CD4-positive, alpha-beta memory T cell (primary cell): ENCODE results near the gene PLK5. TPM values are rescaled to one million over a fixed set of nuclear protein-coding genes. Genes with fewer than 3 reads are reported as not detected.
A peak's percentile ranks its signal among the peaks of the same experiment; 100 is the strongest.
"Not testable (repeated sequence)": the region's sequence is repeated elsewhere in the genome, so short reads cannot be mapped to it uniquely, and the experiment has no call there.

Experiments
- CTCF ChIA-PET: fragments of 350-600 bp; sonication (Branson Sonifier 250); formaldehyde crosslinking; loops from one replicate; lab custom pipeline; 2021; ENCODE audit warnings: inconsistent platforms; ENCODE audit not compliant: partially characterized antibody; lab: Charles Lee
- POLR2A ChIA-PET: fragments of 350-600 bp; sonication (Branson Sonifier 250); formaldehyde crosslinking; loops from one replicate; lab custom pipeline; 2021; ENCODE audit not compliant: partially characterized antibody; lab: Charles Lee
- DNase-seq, 5 donors: peaks; one replicate each; pipeline versions ENCODE4 v3.0.0 to v3.0.0-alpha.2; 2020 to 2022; ENCODE audit warnings: mixed read lengths in 1 of 5
- H3K27ac ChIP-seq: one replicate; pipeline ENCODE4 v1.7.0; 2013; ENCODE audit warnings: low read depth, low read length
- H3K27me3 ChIP-seq: 2 replicates; pipeline ENCODE4 v1.7.0; 2013; ENCODE audit warnings: mild to moderate bottlenecking, low read length, moderate library complexity; ENCODE audit not compliant: insufficient read depth
- H3K36me3 ChIP-seq: 2 replicates; pipeline ENCODE4 v1.7.0; 2013; ENCODE audit warnings: mild to moderate bottlenecking, low read length, moderate library complexity; ENCODE audit not compliant: insufficient read depth
- H3K4me1 ChIP-seq: 2 replicates; pipeline ENCODE4 v1.7.0; 2013; ENCODE audit warnings: mild to moderate bottlenecking, low read length, moderate library complexity; ENCODE audit not compliant: insufficient read depth
- H3K4me3 ChIP-seq, 2 donors: one replicate each; pipeline ENCODE4 v1.7.0; 2013; ENCODE audit warnings: low read length in 2 of 2, mild to moderate bottlenecking in 1 of 2
- H3K9me3 ChIP-seq, 2 donors: one replicate each; pipeline ENCODE4 v1.7.0; 2013; ENCODE audit warnings: low read length in 2 of 2, control low read depth in 1 of 2; ENCODE audit not compliant: control insufficient read depth in 1 of 2
- H3K27ac Mint-ChIP-seq, 7 donors: one replicate each; pipeline ENCODE4 v1.8.0; 2020 to 2021; ENCODE audit warnings: mixed read lengths in 7 of 7, mild to moderate bottlenecking in 6 of 7, inconsistent platforms in 3 of 7, moderate library complexity in 3 of 7
- H3K27me3 Mint-ChIP-seq, 2 donors: one replicate each; pipeline ENCODE4 v1.8.0; 2020 to 2021; ENCODE audit warnings: mixed read lengths in 2 of 2
- H3K36me3 Mint-ChIP-seq, 2 donors: one replicate each; pipeline ENCODE4 v1.8.0; 2020 to 2021; ENCODE audit warnings: mixed read lengths in 2 of 2, inconsistent platforms in 1 of 2, mild to moderate bottlenecking in 1 of 2
- H3K4me1 Mint-ChIP-seq, 4 donors: one replicate each; pipeline ENCODE4 v1.8.0; 2020 to 2021; ENCODE audit warnings: mixed read lengths in 4 of 4, mild to moderate bottlenecking in 1 of 4
- H3K4me3 Mint-ChIP-seq, 8 donors: one replicate each; pipeline ENCODE4 v1.8.0; 2020 to 2021; ENCODE audit warnings: mixed read lengths in 8 of 8, mild to moderate bottlenecking in 7 of 8, moderate library complexity in 6 of 8, inconsistent platforms in 3 of 8
- H3K9me3 Mint-ChIP-seq, 8 donors: one replicate each; pipeline ENCODE4 v1.8.0; 2020 to 2021; ENCODE audit warnings: mixed read lengths in 8 of 8, mild to moderate bottlenecking in 5 of 8, inconsistent platforms in 3 of 8, moderate library complexity in 1 of 8
- intact Hi-C: fragments of 100-400 bp; cut with micrococcal nuclease; formaldehyde crosslinking; loops from one replicate; pipeline ENCODE4 v1.15.1; 2023
- polyA plus RNA-seq, 2 donors: library from polyadenylated mRNA; unstranded; fragments of 300-500 nt; fragmentation: Illumina TruSeq; gene quantifications; one replicate each; pipeline ENCODE4 v1.2.3, GENCODE V29; 2021
- total RNA-seq, 2 experiments: library from RNA; stranded (reverse); gene quantifications; one replicate each; pipeline ENCODE4 v1.2.3, GENCODE V29; 2021

Gene PLK5
- total and polyA plus RNA-seq, 4 experiments from 2014 or later, result not detected

GRCh38 chr19:1514986-1515721 is 8.7 kb upstream of the PLK5 start:
- ChIA-PET POLR2A (interaction anchor here (1.4 kb wide), 1 partner anchor 239 kb away, joined by 4 read pairs; the partner anchor contains the start of gene FAM174C), CTCF (interaction anchor here (1.1 to 1.2 kb wide), 2 partner anchors 72 to 236 kb away, joined by 3 read pairs; no protein-coding TSS in a partner anchor)
- Histone ChIP-seq H3K27me3 (no peaks in the 10 kb centered on the region), H3K4me1 (peaks cover 13% of the 10 kb centered on the region), H3K36me3 (no peaks in the 10 kb centered on the region), H3K9me3 (no peaks in the 10 kb centered on the region), H3K4me3 (no peak overlapping the region), H3K27ac (no peak overlapping the region)
- intact Hi-C loops, result loop anchor here (1.0 to 2.0 kb wide), 2 partner anchors 44 to 236 kb away; no protein-coding TSS in a partner anchor
- H3K4me3 Mint-ChIP-seq, result no peak overlapping the region
- peaks cover 0 to 12% (median 5%) of the 10 kb centered on the region in 4 donors for H3K4me1 Mint-ChIP-seq
- no peaks in the 10 kb centered on the region for H3K36me3 Mint-ChIP-seq
- DNase-seq, result no peak
- H3K27ac Mint-ChIP-seq, result no peak overlapping the region
- peaks cover 0 to 8% of the 10 kb centered on the region in 2 donors for H3K27me3 Mint-ChIP-seq
- H3K9me3 Mint-ChIP-seq, result no peaks in the 10 kb centered on the region

GRCh38 chr19:1516395-1516753 is 7.5 kb upstream of the PLK5 start:
- POLR2A ChIA-PET, result no interaction called here

GRCh38 chr19:1518471-1518870 is 5.4 kb upstream of the PLK5 start:
- Histone ChIP-seq H3K4me1 (no peaks in the 10 kb centered on the region), H3K36me3 (no peaks in the 10 kb centered on the region), H3K27ac (no peak overlapping the region), H3K9me3 (no peaks in the 10 kb centered on the region), H3K27me3 (no peaks in the 10 kb centered on the region), H3K4me3 (no peak overlapping the region)
- Mint-ChIP-seq H3K4me1 (no peaks in the 10 kb centered on the region), H3K27me3 (peaks cover 4 to 8% of the 10 kb centered on the region in 2 donors), H3K27ac (no peak overlapping the region), H3K36me3 (no peaks in the 10 kb centered on the region), H3K9me3 (no peaks in the 10 kb centered on the region), H3K4me3 (no peak overlapping the region)
- DNase-seq, result no peak
- ChIA-PET CTCF (no interaction called here), POLR2A (no interaction called here)
- intact Hi-C loops, result no loop called here

More at GRCh38 chr19:1516395-1516753, 7.5 kb upstream of the PLK5 start:
- H3K27ac ChIP-seq, result no peak overlapping the region
- intact Hi-C loops, result no loop called here
- H3K27me3 Mint-ChIP-seq, result peaks cover 0 to 6% of the 10 kb centered on the region in 2 donors
- no peak for DNase-seq
- H3K36me3 Mint-ChIP-seq, result no peaks in the 10 kb centered on the region
- H3K27ac Mint-ChIP-seq, result no peak overlapping the region
- H3K4me3 Mint-ChIP-seq, result no peak overlapping the region
- no peaks in the 10 kb centered on the region for H3K27me3 ChIP-seq
- H3K4me3 ChIP-seq, result no peak overlapping the region
- no peaks in the 10 kb centered on the region for H3K36me3 ChIP-seq
- peaks cover 13% of the 10 kb centered on the region for H3K4me1 ChIP-seq
- H3K9me3 Mint-ChIP-seq, result no peaks in the 10 kb centered on the region
- no peaks in the 10 kb centered on the region for H3K9me3 ChIP-seq
- CTCF ChIA-PET, result no interaction called here
- peaks cover 0 to 7% (median 1%) of the 10 kb centered on the region in 4 donors for H3K4me1 Mint-ChIP-seq

DNA sequence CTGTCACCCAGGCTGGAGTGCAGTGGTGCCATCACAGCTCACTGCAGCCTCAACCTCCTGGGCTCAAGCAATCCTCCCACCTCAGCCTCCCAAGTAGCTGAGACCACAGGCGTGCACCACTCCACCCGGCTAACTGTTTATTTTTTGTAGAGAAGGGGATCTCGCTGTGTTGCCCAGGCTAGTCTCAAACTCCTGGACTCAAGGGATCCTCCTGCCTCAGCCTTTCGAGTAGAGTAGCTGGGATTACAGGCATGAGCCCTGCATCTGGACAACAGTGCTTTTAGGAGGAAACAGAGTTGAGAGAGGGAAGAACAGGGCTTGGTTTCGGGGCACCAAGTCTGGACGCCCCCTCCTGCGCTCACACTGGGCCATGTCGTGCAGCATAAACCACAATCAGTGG is 4.1 kb upstream of the PLK5 start:
- POLR2A ChIA-PET, H3K36me3 Mint-ChIP-seq, H3K4me1 ChIP-seq, H3K27ac Mint-ChIP-seq, H3K4me3 Mint-ChIP-seq, H3K9me3 ChIP-seq, H3K27me3 ChIP-seq, intact Hi-C loops, H3K4me1 Mint-ChIP-seq, H3K36me3 ChIP-seq, DNase-seq, CTCF ChIA-PET, H3K9me3 Mint-ChIP-seq, H3K4me3 ChIP-seq, H3K27ac ChIP-seq: not testable (repeated sequence)
- H3K27me3 Mint-ChIP-seq, result peaks cover 10 to 13% of the 10 kb centered on the region in 2 donors

GRCh38 chr19:1520203-1520780 is 3.6 kb upstream of the PLK5 start:
- Mint-ChIP-seq H3K27me3 (peaks cover 12 to 15% of the 10 kb centered on the region in 2 donors), H3K4me3 (no peak overlapping the region), H3K9me3 (peaks cover 0 to 3% (median 0%) of the 10 kb centered on the region in 8 donors), H3K4me1 (peaks cover 0 to 9% (median 6%) of the 10 kb centered on the region in 4 donors), H3K27ac (no peak overlapping the region), H3K36me3 (no peaks in the 10 kb centered on the region)
- Histone ChIP-seq H3K4me3 (no peak overlapping the region), H3K27me3 (peaks cover 10% of the 10 kb centered on the region), H3K4me1 (no peaks in the 10 kb centered on the region), H3K9me3 (no peaks in the 10 kb centered on the region), H3K27ac (no peak overlapping the region), H3K36me3 (no peaks in the 10 kb centered on the region)
- DNase-seq, result no peak
- ChIA-PET CTCF (no interaction called here), POLR2A (no interaction called here)
- intact Hi-C loops, result no loop called here

- Histone ChIP-seq H3K27me3 (peaks cover 10% of the 10 kb centered on the region), H3K4me1 (no peaks in the 10 kb centered on the region), H3K36me3 (no peaks in the 10 kb centered on the region), H3K27ac (no peak overlapping the region), H3K9me3 (no peaks in the 10 kb centered on the region), H3K4me3 (no peak overlapping the region)
- ChIA-PET CTCF (no interaction called here), POLR2A (no interaction called here)
- Mint-ChIP-seq H3K36me3 (no peaks in the 10 kb centered on the region), H3K4me1 (peaks cover 0 to 9% (median 6%) of the 10 kb centered on the region in 4 donors), H3K27me3 (peaks cover 18 to 22% of the 10 kb centered on the region in 2 donors), H3K4me3 (no peak overlapping the region), H3K9me3 (peaks cover 0 to 3% (median 0%) of the 10 kb centered on the region in 8 donors), H3K27ac (no peak overlapping the region)
- intact Hi-C loops, result no loop called here
- DNase-seq, result no peak
These were observed 2.2 kb upstream of the PLK5 start for GRCh38 chr19:1521636-1522035.

GRCh38 chr19:1522061-1522460 is 1.8 kb upstream of the PLK5 start:
- peaks cover 0 to 9% (median 6%) of the 10 kb centered on the region in 4 donors for H3K4me1 Mint-ChIP-seq
- Histone ChIP-seq H3K27ac (no peak overlapping the region), H3K9me3 (no peaks in the 10 kb centered on the region), H3K27me3 (peaks cover 10% of the 10 kb centered on the region), H3K36me3 (no peaks in the 10 kb centered on the region), H3K4me3 (no peak overlapping the region), H3K4me1 (no peaks in the 10 kb centered on the region)
- peak overlapping the region in 1 of 8 donors; percentile 31 for H3K4me3 Mint-ChIP-seq
- CTCF ChIA-PET, result no interaction called here
- no peak overlapping the region for H3K27ac Mint-ChIP-seq
- H3K27me3 Mint-ChIP-seq, result peaks cover 19 to 23% of the 10 kb centered on the region in 2 donors
- intact Hi-C loops, result no loop called here
- H3K36me3 Mint-ChIP-seq, result no peaks in the 10 kb centered on the region
- no peak for DNase-seq
- peaks cover 0 to 3% (median 0%) of the 10 kb centered on the region in 8 donors for H3K9me3 Mint-ChIP-seq
- POLR2A ChIA-PET, result no interaction called here
